ENCODE measurements around the gene PCBP1. TPM values are rescaled to one million over a fixed set of nuclear protein-coding genes. Genes with fewer than 3 reads are reported as not detected.

PCBP1 gene
- total and polyA plus RNA-seq, 5 donors: 233 to 280 (median 242) TPM

- H3K4me3 ChIP-seq (ENCODE audit: low read length): no peak overlapping the region
- no peaks in the 10 kb centered on the region for H3K9me3 ChIP-seq (ENCODE audit: control insufficient read depth, low read length)
- H3K27me3 ChIP-seq (ENCODE audit: control insufficient read depth, insufficient read depth): no peaks in the 10 kb centered on the region
- intact Hi-C loops (cut with DNase I): no loop called here
- DNase-seq (peak in 2 of 3 donors; percentile 40 to 57), ATAC-seq (peak; percentile 57 to 70)
- peak overlapping the region; percentile 13 for H3K27ac ChIP-seq (ENCODE audit: low read length)
- no peaks in the 10 kb centered on the region for H3K4me1 ChIP-seq (ENCODE audit: control insufficient read depth, insufficient read depth, low read length)
- 57% methylated on average over 8 of the region's 8 CpGs for WGBS
Observed at GRCh38 chr2:70115646-70116442, 28.6 kb downstream of the PCBP1 start.

- DNase-seq: no peak
- Histone ChIP-seq H3K9me3 (ENCODE audit: control insufficient read depth, low read length) (no peaks in the 10 kb centered on the region), H3K27me3 (ENCODE audit: control insufficient read depth, insufficient read depth) (no peaks in the 10 kb centered on the region), H3K27ac (ENCODE audit: low read length) (no peak overlapping the region), H3K4me1 (ENCODE audit: control insufficient read depth, insufficient read depth, low read length) (no peaks in the 10 kb centered on the region), H3K4me3 (ENCODE audit: low read length) (no peak overlapping the region)
- ATAC-seq: no peak
- WGBS: 59% methylated on average over 2 of the region's 2 CpGs
- intact Hi-C loops (cut with DNase I): no loop called here
Observed at GRCh38 chr2:70116936-70117552, 29.8 kb downstream of the PCBP1 start.

- no peaks in the 10 kb centered on the region for H3K9me3 ChIP-seq (ENCODE audit: control insufficient read depth, low read length)
- H3K27me3 ChIP-seq (ENCODE audit: control insufficient read depth, insufficient read depth): no peaks in the 10 kb centered on the region
- intact Hi-C loops (cut with DNase I): no loop called here
- no peaks in the 10 kb centered on the region for H3K4me1 ChIP-seq (ENCODE audit: control insufficient read depth, insufficient read depth, low read length)
- WGBS: 43% methylated on average over 4 of the region's 4 CpGs
- H3K27ac ChIP-seq (ENCODE audit: low read length): peak overlapping the region; percentile 81
- no peak overlapping the region for H3K4me3 ChIP-seq (ENCODE audit: low read length)
- no peak for DNase-seq
- no peak for ATAC-seq
Observed at GRCh38 chr2:70118798-70119454, 31.6 kb downstream of the PCBP1 start.

GRCh38 chr2:70121627-70122372, 34.5 kb downstream of the PCBP1 start:
- H3K4me1 ChIP-seq (ENCODE audit: control insufficient read depth, insufficient read depth, low read length): no peaks in the 10 kb centered on the region
- 56% methylated on average over 6 of the region's 6 CpGs for WGBS
- ATAC-seq: no peak
- H3K9me3 ChIP-seq (ENCODE audit: control insufficient read depth, low read length): no peaks in the 10 kb centered on the region
- no peaks in the 10 kb centered on the region for H3K27me3 ChIP-seq (ENCODE audit: control insufficient read depth, insufficient read depth)
- H3K27ac ChIP-seq (ENCODE audit: low read length): peak overlapping the region; percentile 48
- no peak for DNase-seq
- intact Hi-C loops (cut with DNase I): loop anchor here in 1 of 4 donors (5.0 kb wide), 1 partner anchor 34 kb away; the partner anchor contains the start of gene PCBP1
- H3K4me3 ChIP-seq (ENCODE audit: low read length): no peak overlapping the region

- 93% methylated on average over 4 of the region's 4 CpGs for WGBS
- intact Hi-C loops (cut with DNase I): loop anchor here in 1 of 4 donors (5.0 kb wide), 1 partner anchor 35 kb away; the partner anchor contains the start of gene PCBP1
- no peak for ATAC-seq
- Histone ChIP-seq H3K4me1 (ENCODE audit: control insufficient read depth, insufficient read depth, low read length) (no peaks in the 10 kb centered on the region), H3K4me3 (ENCODE audit: low read length) (no peak overlapping the region), H3K27me3 (ENCODE audit: control insufficient read depth, insufficient read depth) (no peaks in the 10 kb centered on the region), H3K9me3 (ENCODE audit: control insufficient read depth, low read length) (no peaks in the 10 kb centered on the region), H3K27ac (ENCODE audit: low read length) (no peak overlapping the region)
- DNase-seq: no peak
Observed at GRCh38 chr2:70122470-70122869, 35.2 kb downstream of the PCBP1 start.

- no peaks in the 10 kb centered on the region for H3K4me1 ChIP-seq (ENCODE audit: control insufficient read depth, insufficient read depth, low read length)
- WGBS: 46% methylated on average over 20 of the region's 20 CpGs
- H3K27me3 ChIP-seq (ENCODE audit: control insufficient read depth, insufficient read depth): no peaks in the 10 kb centered on the region
- H3K4me3 ChIP-seq (ENCODE audit: low read length): no peak overlapping the region
- H3K27ac ChIP-seq (ENCODE audit: low read length): peak overlapping the region; percentile 98
- intact Hi-C loops (cut with DNase I): loop anchor here in 1 of 4 donors (5.0 kb wide), 1 partner anchor 36 kb away; the partner anchor contains the start of gene PCBP1
- ATAC-seq: peak; percentile 68 to 81
- H3K9me3 ChIP-seq (ENCODE audit: control insufficient read depth, low read length): no peaks in the 10 kb centered on the region
- DNase-seq: peak; percentile 70 to 86 (median 77)
Observed at GRCh38 chr2:70123051-70123828, 36.0 kb downstream of the PCBP1 start.

- Histone ChIP-seq H3K4me3 (ENCODE audit: low read length) (peak overlapping the region; percentile 72), H3K27me3 (ENCODE audit: control insufficient read depth, insufficient read depth) (no peaks in the 10 kb centered on the region), H3K27ac (ENCODE audit: low read length) (peak overlapping the region; percentile 98), H3K9me3 (ENCODE audit: control insufficient read depth, low read length) (no peaks in the 10 kb centered on the region), H3K4me1 (ENCODE audit: control insufficient read depth, insufficient read depth, low read length) (no peaks in the 10 kb centered on the region)
- ATAC-seq (no peak), DNase-seq (no peak)
- intact Hi-C loops (cut with DNase I): loop anchor here in 1 of 4 donors (5.0 kb wide), 1 partner anchor 36 kb away; the partner anchor contains the start of gene PCBP1
- 16% methylated on average over 11 of the region's 11 CpGs for WGBS
Observed at GRCh38 chr2:70123829-70124116, 36.5 kb downstream of the PCBP1 start.

GRCh38 chr2:70124983-70125480, 37.8 kb downstream of the PCBP1 start:
- Histone ChIP-seq H3K27me3 (ENCODE audit: control insufficient read depth, insufficient read depth) (no peaks in the 10 kb centered on the region), H3K27ac (ENCODE audit: low read length) (peak overlapping the region; percentile 98), H3K4me3 (ENCODE audit: low read length) (peak overlapping the region; percentile 72), H3K9me3 (ENCODE audit: control insufficient read depth, low read length) (no peaks in the 10 kb centered on the region), H3K4me1 (ENCODE audit: control insufficient read depth, insufficient read depth, low read length) (no peaks in the 10 kb centered on the region)
- intact Hi-C loops (cut with DNase I): loop anchor here in 1 of 4 donors (5.0 kb wide), 1 partner anchor 38 kb away; the partner anchor contains the start of gene PCBP1
- DNase-seq (peak; percentile 71 to 89 (median 89)), ATAC-seq (peak; percentile 66 to 72)
- under 1% methylated on average over 36 of the region's 36 CpGs for WGBS

GRCh38 chr2:70125498-70125898, 38.2 kb downstream of the PCBP1 start:
- ATAC-seq (no peak), DNase-seq (no peak)
- Histone ChIP-seq H3K4me3 (ENCODE audit: low read length) (peak overlapping the region; percentile 72), H3K9me3 (ENCODE audit: control insufficient read depth, low read length) (no peaks in the 10 kb centered on the region), H3K27ac (ENCODE audit: low read length) (peak overlapping the region; percentile 98), H3K27me3 (ENCODE audit: control insufficient read depth, insufficient read depth) (no peaks in the 10 kb centered on the region), H3K4me1 (ENCODE audit: control insufficient read depth, insufficient read depth, low read length) (no peaks in the 10 kb centered on the region)
- intact Hi-C loops (cut with DNase I): no loop called here
- WGBS: 70% methylated on average over 13 of the region's 13 CpGs

GRCh38 chr2:70126413-70126812, 39.1 kb downstream of the PCBP1 start:
- Histone ChIP-seq H3K27me3 (ENCODE audit: control insufficient read depth, insufficient read depth) (no peaks in the 10 kb centered on the region), H3K4me1 (ENCODE audit: control insufficient read depth, insufficient read depth, low read length) (no peaks in the 10 kb centered on the region), H3K27ac (ENCODE audit: low read length) (no peak overlapping the region), H3K4me3 (ENCODE audit: low read length) (no peak overlapping the region), H3K9me3 (ENCODE audit: control insufficient read depth, low read length) (no peaks in the 10 kb centered on the region)
- 94% methylated on average over 2 of the region's 2 CpGs for WGBS
- ATAC-seq (no peak), DNase-seq (no peak)
- intact Hi-C loops (cut with DNase I): no loop called here

Measured in right cardiac atrium (tissue), 5 donors.